Fibroblast of lung (primary cell): ENCODE measurements around the gene NCEH1. TPM values are rescaled to one million over a fixed set of nuclear protein-coding genes. Genes with fewer than 3 reads are reported as not detected.
A peak's percentile ranks its signal among the peaks of the same experiment; 100 is the strongest.
"Not testable (repeated sequence)": the region's sequence is repeated elsewhere in the genome, so short reads cannot be mapped to it uniquely, and the experiment has no call there.

Experiments used
- DNase-seq, 2 donors: peaks; one replicate each; pipeline versions ENCODE4 v3.0.0 to v3.0.0-alpha.2; 2010; ENCODE audit warnings: low read depth in 2 of 2
- H2AFZ ChIP-seq: 2 replicates; pipeline ENCODE4 v1.5.1; 2012; ENCODE audit warnings: low read length, control low read depth, inconsistent platforms
- H3K27ac ChIP-seq: 2 replicates; pipeline ENCODE4 v1.5.1; 2011; ENCODE audit warnings: low read length, control low read depth; ENCODE audit not compliant: insufficient read depth
- H3K27me3 ChIP-seq: 2 replicates; pipeline ENCODE4 v1.5.1; 2011; ENCODE audit warnings: mild to moderate bottlenecking, low read length; ENCODE audit not compliant: control insufficient read depth, insufficient read depth
- H3K36me3 ChIP-seq: 2 replicates; pipeline ENCODE4 v1.5.1; 2011; ENCODE audit warnings: low read length; ENCODE audit not compliant: control insufficient read depth, insufficient read depth
- H3K4me1 ChIP-seq: 2 replicates; pipeline ENCODE4 v1.5.1; 2011; ENCODE audit warnings: low read length; ENCODE audit not compliant: control insufficient read depth, insufficient read depth; ENCODE audit errors: extremely low read depth
- H3K4me2 ChIP-seq: 2 replicates; pipeline ENCODE4 v1.5.1; 2011; ENCODE audit warnings: low read length, control low read depth; ENCODE audit not compliant: insufficient read depth; ENCODE audit errors: extremely low read depth
- H3K4me3 ChIP-seq, 4 experiments: fragments of 200-600 bp in 1 of 4; sonication (generic) in 1 of 4; replicated peaks in 1 of 4; 2 replicates each; pipeline ENCODE4 v1.5.1; 2011 to 2016; ENCODE audit warnings: low read length in 4 of 4, low read depth in 3 of 4, mild to moderate bottlenecking in 3 of 4, control low read depth in 2 of 4, inconsistent platforms in 1 of 4, mixed read lengths in 1 of 4; ENCODE audit not compliant: insufficient read depth in 1 of 4; ENCODE audit errors: control extremely low read depth in 1 of 4
- H3K79me2 ChIP-seq: 2 replicates; pipeline ENCODE4 v1.5.1; 2012; ENCODE audit warnings: mild to moderate bottlenecking, low read length, inconsistent platforms; ENCODE audit not compliant: control insufficient read depth, insufficient read depth
- H3K9ac ChIP-seq: 2 replicates; pipeline ENCODE4 v1.5.1; 2011; ENCODE audit warnings: mild to moderate bottlenecking, low read length, control low read depth; ENCODE audit not compliant: insufficient read depth
- H3K9me3 ChIP-seq: 2 replicates; pipeline ENCODE4 v1.5.1; 2012; ENCODE audit warnings: low read depth, low read length; ENCODE audit not compliant: control insufficient read depth, insufficient read depth
- H4K20me1 ChIP-seq: 2 replicates; pipeline ENCODE4 v1.5.1; 2011; ENCODE audit warnings: low read length; ENCODE audit not compliant: control insufficient read depth, insufficient read depth; ENCODE audit errors: extremely low read depth
- EZH2 ChIP-seq: IDR thresholded peaks from 2 replicates; pipeline ENCODE4 v1.5.1; 2012; ENCODE audit warnings: low read length, control low read depth, mild to moderate bottlenecking; ENCODE audit errors: missing control alignments
- polyA plus RNA-seq, 2 donors: library from polyadenylated mRNA; depleted of rRNA in 1 of 2; stranded (reverse) in 1 of 2; unstranded in 1 of 2; fragments of >200 nt; gene quantifications; 2 replicates each; pipeline ENCODE4 v1.2.1, GENCODE V29; 2011 to 2012; ENCODE audit warnings: missing spikeins in 1 of 2
- total RNA-seq: library from RNA; depleted of rRNA; stranded (reverse); fragments of >200 nt; gene quantifications from 2 replicates; pipeline ENCODE4 v1.2.1, GENCODE V29; 2014
- TF ChIP-seq, protein P1 (sequence below), 2 donors: IDR thresholded peaks in 1 of 2; conservative IDR thresholded peaks in 1 of 2; 1 replicate in 1 of 2; 2 replicates in 1 of 2; pipeline ENCODE4 v1.5.1; 2011 to 2012; ENCODE audit warnings: low read length in 2 of 2, control low read depth in 1 of 2, inconsistent platforms in 1 of 2, low read depth in 1 of 2, mild to moderate bottlenecking in 1 of 2

NCEH1 gene
- total and polyA plus RNA-seq, 2 donors (not counting 1 experiment from before 2014, with no cell fraction given): 9.9 to 11.4 TPM

DNA sequence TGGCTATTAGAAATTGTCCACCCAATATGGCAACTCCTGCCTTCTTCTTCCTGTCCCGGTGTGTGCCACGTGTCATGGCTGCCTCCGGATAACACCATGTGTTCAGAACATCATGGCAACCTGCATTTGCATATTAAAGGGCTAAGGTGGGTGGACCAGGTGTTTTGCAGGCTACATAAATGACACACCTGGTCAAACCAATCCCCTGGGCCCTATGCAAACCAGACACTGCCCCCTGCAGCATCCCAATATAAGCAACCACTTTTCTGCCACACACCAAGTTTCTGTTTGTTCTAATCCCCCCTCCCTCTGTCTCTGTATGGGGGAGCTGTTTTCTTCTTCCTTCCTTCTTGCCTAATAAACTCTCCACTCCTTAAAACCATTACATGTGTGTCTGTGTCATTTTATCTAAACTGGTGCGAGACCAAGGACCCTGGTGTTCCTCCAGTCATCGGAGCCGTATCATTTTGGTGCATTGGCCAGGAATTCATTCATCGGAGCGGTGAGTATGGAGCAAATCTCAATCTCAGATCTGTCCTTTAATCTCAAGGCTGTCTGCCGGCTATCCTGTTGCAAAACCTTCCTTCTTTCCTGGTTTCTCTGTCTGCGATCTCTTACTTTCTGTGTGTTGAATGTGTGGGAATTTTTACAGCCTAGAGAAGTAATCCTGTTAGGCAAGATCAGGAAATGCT is 44.5 kb downstream of the NCEH1 start:
- Histone ChIP-seq H4K20me1 (no peaks in the 10 kb centered on the region), H3K79me2 (peaks cover 11% of the 10 kb centered on the region), H3K36me3 (no peaks in the 10 kb centered on the region), H3K9ac (no peak overlapping the region), H2AFZ (no peak overlapping the region), H3K4me3 (no peak overlapping the region), H3K4me2 (no peak overlapping the region), H3K27ac (no peak overlapping the region), H3K4me1 (no peaks in the 10 kb centered on the region), H3K27me3 (no peaks in the 10 kb centered on the region), H3K9me3 (no peaks in the 10 kb centered on the region)
- no peak for DNase-seq
- TF ChIP-seq, protein P1, sequence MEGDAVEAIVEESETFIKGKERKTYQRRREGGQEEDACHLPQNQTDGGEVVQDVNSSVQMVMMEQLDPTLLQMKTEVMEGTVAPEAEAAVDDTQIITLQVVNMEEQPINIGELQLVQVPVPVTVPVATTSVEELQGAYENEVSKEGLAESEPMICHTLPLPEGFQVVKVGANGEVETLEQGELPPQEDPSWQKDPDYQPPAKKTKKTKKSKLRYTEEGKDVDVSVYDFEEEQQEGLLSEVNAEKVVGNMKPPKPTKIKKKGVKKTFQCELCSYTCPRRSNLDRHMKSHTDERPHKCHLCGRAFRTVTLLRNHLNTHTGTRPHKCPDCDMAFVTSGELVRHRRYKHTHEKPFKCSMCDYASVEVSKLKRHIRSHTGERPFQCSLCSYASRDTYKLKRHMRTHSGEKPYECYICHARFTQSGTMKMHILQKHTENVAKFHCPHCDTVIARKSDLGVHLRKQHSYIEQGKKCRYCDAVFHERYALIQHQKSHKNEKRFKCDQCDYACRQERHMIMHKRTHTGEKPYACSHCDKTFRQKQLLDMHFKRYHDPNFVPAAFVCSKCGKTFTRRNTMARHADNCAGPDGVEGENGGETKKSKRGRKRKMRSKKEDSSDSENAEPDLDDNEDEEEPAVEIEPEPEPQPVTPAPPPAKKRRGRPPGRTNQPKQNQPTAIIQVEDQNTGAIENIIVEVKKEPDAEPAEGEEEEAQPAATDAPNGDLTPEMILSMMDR (conservative IDR thresholded peaks at IDR 0.05 in 1 of 2, IDR thresholded peaks at IDR 0.05 in 1 of 2; ENCODE audit: low read depth in 1 of 2, low read length in 2 of 2): peak; percentile 10 to 28
- TF ChIP-seq EZH2: no peak

DNA sequence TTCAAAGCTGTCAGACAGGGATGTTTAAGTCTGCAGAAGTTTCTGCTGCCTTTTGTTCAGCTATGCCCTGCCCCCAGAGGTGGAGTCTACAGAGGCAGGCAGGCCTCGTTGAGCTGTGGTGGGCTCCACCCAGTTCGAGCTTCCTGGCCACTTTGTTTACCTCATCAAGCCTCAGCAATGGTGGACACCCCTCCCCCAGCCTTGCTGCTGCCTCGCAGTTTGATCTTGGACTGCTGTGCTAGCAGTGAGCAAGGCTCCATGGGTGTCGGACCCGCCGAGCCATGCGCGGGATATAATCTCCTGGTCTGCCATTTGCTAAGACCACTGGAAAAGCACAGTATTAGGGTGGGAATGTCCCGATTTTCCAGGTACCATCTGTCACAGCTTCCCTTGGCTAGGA is 45.4 kb downstream of the NCEH1 start:
- H3K4me3 ChIP-seq, H2AFZ ChIP-seq, H3K4me2 ChIP-seq, H3K9ac ChIP-seq, H4K20me1 ChIP-seq, H3K27ac ChIP-seq, H3K4me1 ChIP-seq, H3K9me3 ChIP-seq, DNase-seq, H3K27me3 ChIP-seq, H3K36me3 ChIP-seq: not testable (repeated sequence)
- H3K79me2 ChIP-seq: peaks cover 11% of the 10 kb centered on the region

DNA sequence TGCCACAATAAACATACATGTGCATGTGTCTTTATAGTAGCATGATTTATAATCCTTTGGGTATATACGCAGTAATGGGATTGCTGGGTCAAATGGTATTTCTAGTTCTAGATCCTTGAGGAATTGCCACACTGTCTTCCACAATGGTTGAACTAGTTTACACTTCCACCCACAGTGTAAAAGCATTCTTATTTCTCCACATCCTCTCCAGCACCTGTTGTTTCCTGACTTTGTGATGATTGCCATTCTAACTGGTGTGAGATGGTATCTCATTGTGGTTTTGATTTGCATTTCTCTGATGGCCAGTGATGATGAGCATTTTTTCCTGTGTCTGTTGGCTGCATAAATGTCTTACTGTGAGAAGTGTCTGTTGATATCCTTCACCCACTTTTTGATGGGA is 50.4 kb downstream of the NCEH1 start:
- peaks cover 16% of the 10 kb centered on the region for H3K79me2 ChIP-seq
- H3K4me2 ChIP-seq, H3K27ac ChIP-seq, DNase-seq, H4K20me1 ChIP-seq, H3K4me3 ChIP-seq, H3K4me1 ChIP-seq, H3K36me3 ChIP-seq, H3K9me3 ChIP-seq, H2AFZ ChIP-seq, H3K9ac ChIP-seq, H3K27me3 ChIP-seq: not testable (repeated sequence)

DNA sequence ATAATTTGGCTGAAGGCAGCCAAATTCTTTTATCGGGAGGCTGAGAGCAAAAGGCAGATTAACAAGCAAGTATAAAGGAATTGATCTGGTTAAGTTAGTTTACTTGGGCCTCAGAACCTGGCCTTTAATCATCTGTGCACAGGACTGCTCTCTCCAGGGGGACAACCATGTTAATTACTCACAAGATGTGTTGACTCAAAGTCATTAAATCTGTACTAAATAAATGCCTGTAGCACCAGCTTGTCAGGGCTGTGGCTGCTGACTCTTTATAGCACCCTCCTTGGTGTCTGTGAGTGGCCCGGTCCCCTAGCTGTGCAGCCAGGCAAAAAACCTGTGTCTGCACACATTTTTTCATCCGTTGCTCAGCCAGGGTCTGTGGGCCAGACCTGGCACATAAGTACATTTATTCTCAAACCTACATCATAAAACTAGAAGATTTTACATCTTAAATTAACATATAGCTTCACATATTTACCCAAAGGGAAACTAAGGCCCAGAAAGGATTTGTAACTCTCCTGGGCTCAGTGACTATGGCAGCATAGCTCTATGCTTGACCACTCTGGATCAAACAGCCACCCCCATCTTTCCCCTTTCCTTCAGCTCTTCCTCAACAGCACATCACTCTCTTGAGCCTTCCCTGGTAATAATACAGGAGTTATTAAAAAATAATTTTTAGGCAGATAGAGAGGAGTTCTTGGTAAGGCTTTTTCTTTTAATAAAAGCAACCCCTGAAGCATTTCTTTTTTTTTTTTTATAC is 51.4 kb downstream of the NCEH1 start:
- no peaks in the 10 kb centered on the region for H4K20me1 ChIP-seq
- peaks cover 7% of the 10 kb centered on the region for H3K4me1 ChIP-seq
- H3K4me3 ChIP-seq: no peak overlapping the region
- H3K27me3 ChIP-seq: no peaks in the 10 kb centered on the region
- peak overlapping the region; percentile 11 for H3K4me2 ChIP-seq
- no peak for DNase-seq
- TF ChIP-seq, protein P1 (conservative IDR thresholded peaks at IDR 0.05 in 1 of 2, IDR thresholded peaks at IDR 0.05 in 1 of 2; ENCODE audit: low read depth in 1 of 2, low read length in 2 of 2): no peak
- TF ChIP-seq EZH2: no peak
- peaks cover 17% of the 10 kb centered on the region for H3K79me2 ChIP-seq
- peak overlapping the region; percentile 26 for H3K9ac ChIP-seq
- no peaks in the 10 kb centered on the region for H3K36me3 ChIP-seq
- H3K9me3 ChIP-seq: no peaks in the 10 kb centered on the region
- H3K27ac ChIP-seq: peak overlapping the region; percentile 75
- no peak overlapping the region for H2AFZ ChIP-seq
